Nephron progenitor cell (in vitro differentiated cells): ENCODE measurements around the gene STX1B.

Experiments used
- DNase-seq: peaks from one replicate; pipeline ENCODE4 v3.0.0; 2021
- H3K27ac Mint-ChIP-seq: 2 replicates; pipeline ENCODE4 v1.8.0; 2021; ENCODE audit warnings: mild to moderate bottlenecking, moderate library complexity, mixed read lengths
- H3K27me3 Mint-ChIP-seq: 2 replicates; pipeline ENCODE4 v1.8.0; 2021; ENCODE audit warnings: mild to moderate bottlenecking, low read depth, mixed read lengths; ENCODE audit not compliant: poor library complexity
- H3K36me3 Mint-ChIP-seq: 2 replicates; pipeline ENCODE4 v1.8.0; 2021; ENCODE audit warnings: low read depth, mixed read lengths
- H3K4me1 Mint-ChIP-seq: 2 replicates; pipeline ENCODE4 v1.8.0; 2021; ENCODE audit warnings: mixed read lengths
- H3K4me3 Mint-ChIP-seq: 2 replicates; pipeline ENCODE4 v1.8.0; 2021; ENCODE audit warnings: mild to moderate bottlenecking, moderate library complexity, mixed read lengths
- H3K9me3 Mint-ChIP-seq: 2 replicates; pipeline ENCODE4 v1.8.0; 2021; ENCODE audit warnings: mild to moderate bottlenecking, moderate library complexity, mixed read lengths
- TF ChIP-seq, protein P1 (sequence below): fragments of 200-600 bp; sonication (generic); IDR thresholded peaks from 2 replicates; pipeline ENCODE4 v1.5.0; 2021; ENCODE audit warnings: antibody characterized with exemption

The STX1B gene

GRCh38 chr16:30990105-30990504 is 20.3 kb downstream of the STX1B start:
- H3K27ac Mint-ChIP-seq, result no peak overlapping the region
- H3K27me3 Mint-ChIP-seq, result peaks cover 11% of the 10 kb centered on the region

DNA sequence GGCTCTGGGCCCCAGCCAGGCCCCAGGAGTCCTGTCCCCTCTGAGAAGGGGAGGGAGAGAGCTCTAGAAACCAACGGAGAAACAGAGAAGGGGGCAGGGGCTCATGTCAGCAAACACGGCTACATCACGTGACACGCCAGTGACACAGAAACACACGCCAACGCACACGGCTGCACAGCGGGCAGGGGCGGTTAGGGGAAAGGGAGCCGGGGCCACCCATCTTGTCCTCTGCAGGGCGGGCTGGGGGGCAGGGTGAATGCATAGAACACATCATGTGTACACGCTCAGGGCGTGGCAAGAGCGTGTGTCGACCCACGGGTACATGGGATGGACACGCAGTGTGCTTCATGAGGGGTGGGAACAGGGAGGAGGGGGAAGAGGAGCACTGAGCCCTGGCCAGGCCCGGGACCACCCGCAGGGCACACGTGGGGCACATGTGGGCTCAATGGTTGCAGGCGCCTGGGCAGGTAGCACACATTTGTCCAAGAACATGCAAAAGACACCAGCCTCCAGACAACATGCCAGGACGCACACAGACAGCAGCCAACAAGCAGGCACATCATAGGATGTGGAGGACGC is 20.9 kb downstream of the STX1B start:
- no peaks in the 10 kb centered on the region for H3K9me3 Mint-ChIP-seq
- TF ChIP-seq, protein P1, sequence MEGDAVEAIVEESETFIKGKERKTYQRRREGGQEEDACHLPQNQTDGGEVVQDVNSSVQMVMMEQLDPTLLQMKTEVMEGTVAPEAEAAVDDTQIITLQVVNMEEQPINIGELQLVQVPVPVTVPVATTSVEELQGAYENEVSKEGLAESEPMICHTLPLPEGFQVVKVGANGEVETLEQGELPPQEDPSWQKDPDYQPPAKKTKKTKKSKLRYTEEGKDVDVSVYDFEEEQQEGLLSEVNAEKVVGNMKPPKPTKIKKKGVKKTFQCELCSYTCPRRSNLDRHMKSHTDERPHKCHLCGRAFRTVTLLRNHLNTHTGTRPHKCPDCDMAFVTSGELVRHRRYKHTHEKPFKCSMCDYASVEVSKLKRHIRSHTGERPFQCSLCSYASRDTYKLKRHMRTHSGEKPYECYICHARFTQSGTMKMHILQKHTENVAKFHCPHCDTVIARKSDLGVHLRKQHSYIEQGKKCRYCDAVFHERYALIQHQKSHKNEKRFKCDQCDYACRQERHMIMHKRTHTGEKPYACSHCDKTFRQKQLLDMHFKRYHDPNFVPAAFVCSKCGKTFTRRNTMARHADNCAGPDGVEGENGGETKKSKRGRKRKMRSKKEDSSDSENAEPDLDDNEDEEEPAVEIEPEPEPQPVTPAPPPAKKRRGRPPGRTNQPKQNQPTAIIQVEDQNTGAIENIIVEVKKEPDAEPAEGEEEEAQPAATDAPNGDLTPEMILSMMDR, result no peak
- peaks cover 5% of the 10 kb centered on the region for H3K27me3 Mint-ChIP-seq
- no peak for DNase-seq
- no peak overlapping the region for H3K27ac Mint-ChIP-seq
- no peaks in the 10 kb centered on the region for H3K36me3 Mint-ChIP-seq
- peaks cover 12% of the 10 kb centered on the region for H3K4me1 Mint-ChIP-seq
- H3K4me3 Mint-ChIP-seq, result no peak overlapping the region

More at GRCh38 chr16:30990105-30990504, 20.3 kb downstream of the STX1B start:
- no peaks in the 10 kb centered on the region for H3K9me3 Mint-ChIP-seq
- no peak overlapping the region for H3K4me3 Mint-ChIP-seq
- no peaks in the 10 kb centered on the region for H3K36me3 Mint-ChIP-seq
- TF ChIP-seq, protein P1, result no peak
- DNase-seq, result no peak
- peaks cover 12% of the 10 kb centered on the region for H3K4me1 Mint-ChIP-seq

DNA sequence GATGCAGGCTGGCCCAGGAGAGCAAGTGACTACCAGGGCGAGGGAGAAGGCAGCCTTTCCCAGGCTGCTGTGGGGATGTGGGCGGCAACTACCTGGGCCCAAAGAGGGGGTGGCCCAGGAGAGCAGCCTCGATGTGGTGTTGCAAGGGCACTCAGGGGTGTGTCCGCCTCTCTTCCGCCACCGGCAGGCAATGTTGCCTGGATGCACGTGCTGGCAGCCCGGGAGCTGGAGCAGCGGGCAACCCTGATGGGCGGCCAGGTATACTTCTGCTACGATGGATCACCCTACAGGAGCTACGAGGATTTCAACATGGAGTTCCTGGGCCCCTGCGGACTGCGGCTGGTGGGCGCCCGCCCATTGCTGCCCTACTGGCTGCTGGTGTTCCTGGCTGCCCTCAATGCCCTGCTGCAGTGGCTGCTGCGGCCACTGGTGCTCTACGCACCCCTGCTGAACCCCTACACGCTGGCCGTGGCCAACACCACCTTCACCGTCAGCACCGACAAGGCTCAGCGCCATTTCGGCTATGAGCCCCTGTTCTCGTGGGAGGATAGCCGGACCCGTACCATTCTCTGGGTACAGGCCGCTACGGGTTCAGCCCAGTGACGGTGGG is 22.8 kb downstream of the STX1B start:
- Mint-ChIP-seq H3K27me3 (peaks cover 3% of the 10 kb centered on the region), H3K4me1 (peaks cover 7% of the 10 kb centered on the region), H3K9me3 (no peaks in the 10 kb centered on the region), H3K4me3 (no peak overlapping the region), H3K27ac (no peak overlapping the region), H3K36me3 (no peaks in the 10 kb centered on the region)
- DNase-seq, result no peak
- TF ChIP-seq, protein P1, result no peak

DNA sequence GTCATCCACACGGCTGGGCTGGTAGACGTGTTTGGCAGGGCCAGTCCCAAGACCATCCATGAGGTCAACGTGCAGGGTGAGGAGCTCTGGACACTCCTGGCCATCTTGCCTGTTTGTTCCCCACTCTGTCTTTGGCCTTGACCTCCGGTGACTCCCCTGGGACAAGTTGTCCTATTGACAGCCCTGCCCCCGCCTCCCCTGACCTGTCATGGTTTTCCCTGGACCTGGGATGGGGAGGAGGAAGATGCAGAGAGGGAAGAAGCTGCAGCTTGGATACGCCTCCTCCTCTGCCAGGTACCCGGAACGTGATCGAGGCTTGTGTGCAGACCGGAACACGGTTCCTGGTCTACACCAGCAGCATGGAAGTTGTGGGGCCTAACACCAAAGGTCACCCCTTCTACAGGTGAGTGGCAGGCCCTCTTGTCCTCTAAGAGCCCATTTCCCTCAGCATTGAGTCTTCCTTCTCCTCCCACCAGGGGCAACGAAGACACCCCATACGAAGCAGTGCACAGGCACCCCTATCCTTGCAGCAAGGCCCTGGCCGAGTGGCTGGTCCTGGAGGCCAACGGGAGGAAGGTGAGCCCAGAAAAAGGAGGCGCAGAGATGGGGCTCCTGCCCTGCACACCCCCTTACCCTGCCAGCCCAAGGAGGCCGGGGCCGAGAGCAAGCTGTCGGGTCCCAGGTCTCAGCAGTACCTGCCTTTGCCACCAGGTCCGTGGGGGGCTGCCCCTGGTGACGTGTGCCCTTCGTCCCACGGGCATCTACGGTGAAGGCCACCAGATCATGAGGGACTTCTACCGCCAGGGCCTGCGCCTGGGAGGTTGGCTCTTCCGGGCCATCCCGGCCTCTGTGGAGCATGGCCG is 24.1 kb downstream of the STX1B start:
- no peak overlapping the region for H3K4me3 Mint-ChIP-seq
- no peaks in the 10 kb centered on the region for H3K9me3 Mint-ChIP-seq
- TF ChIP-seq, protein P1, result no peak
- H3K27me3 Mint-ChIP-seq, result peaks cover 3% of the 10 kb centered on the region
- H3K4me1 Mint-ChIP-seq, result peaks cover 5% of the 10 kb centered on the region
- H3K36me3 Mint-ChIP-seq, result peaks cover 6% of the 10 kb centered on the region
- no peak overlapping the region for H3K27ac Mint-ChIP-seq
- no peak for DNase-seq

DNA sequence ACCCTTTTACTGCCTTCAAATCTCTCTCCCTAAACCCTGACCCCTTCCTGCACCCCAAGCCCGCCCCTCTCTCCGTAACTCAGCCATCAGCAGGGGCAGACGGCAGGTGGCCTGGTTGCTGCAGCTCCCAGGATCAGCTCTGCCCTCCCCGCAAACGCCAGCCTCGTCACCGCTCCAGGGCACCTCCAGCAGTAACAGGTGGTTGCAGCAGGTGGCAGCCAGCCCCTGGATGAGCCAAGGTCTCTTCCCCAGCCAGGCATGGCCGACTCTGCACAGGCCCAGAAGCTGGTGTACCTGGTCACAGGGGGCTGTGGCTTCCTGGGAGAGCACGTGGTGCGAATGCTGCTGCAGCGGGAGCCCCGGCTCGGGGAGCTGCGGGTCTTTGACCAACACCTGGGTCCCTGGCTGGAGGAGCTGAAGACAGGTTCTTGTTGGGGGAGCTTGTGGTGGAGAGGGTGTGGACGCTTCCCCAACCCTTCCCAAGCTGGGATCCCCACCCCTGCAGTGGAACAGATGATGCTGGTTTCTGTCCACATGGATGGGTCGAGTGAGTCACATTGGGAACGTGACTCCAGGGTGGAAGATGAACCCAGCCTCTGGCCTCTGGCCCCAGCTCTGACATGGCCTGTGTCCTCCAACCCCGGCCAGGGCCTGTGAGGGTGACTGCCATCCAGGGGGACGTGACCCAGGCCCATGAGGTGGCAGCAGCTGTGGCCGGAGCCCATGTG is 24.9 kb downstream of the STX1B start:
- H3K4me1 Mint-ChIP-seq, result peaks cover 5% of the 10 kb centered on the region
- TF ChIP-seq, protein P1, result no peak
- no peak for DNase-seq
- peaks cover 3% of the 10 kb centered on the region for H3K27me3 Mint-ChIP-seq
- peak overlapping the region; percentile 44 for H3K4me3 Mint-ChIP-seq
- peaks cover 10% of the 10 kb centered on the region for H3K36me3 Mint-ChIP-seq
- no peaks in the 10 kb centered on the region for H3K9me3 Mint-ChIP-seq
- H3K27ac Mint-ChIP-seq, result no peak overlapping the region
